Adrenal gland (tissue), 12 donors: ENCODE results near the gene STK11IP. TPM values are rescaled to one million over a fixed set of nuclear protein-coding genes. Genes with fewer than 3 reads are reported as not detected.

ENCODE experiments used
- DNase-seq, 7 donors: peaks; one replicate each; pipeline ENCODE4 v3.0.0-alpha.2; 2019 to 2020
- H3K27ac ChIP-seq, 5 donors: fragments of 200-600 bp; sonication (generic) in 4 of 5; 1 replicate in 3 of 5; 2 replicates in 2 of 5; pipeline versions ENCODE4 v1.5.1 to v1.8.0; 2016 to 2020; ENCODE audit warnings: mild to moderate bottlenecking in 1 of 5
- H3K27me3 ChIP-seq: fragments of 200-600 bp; 2 replicates; pipeline ENCODE4 v1.8.0; 2021
- H3K36me3 ChIP-seq, 2 donors: fragments of 200-600 bp; replicated peaks in 1 of 2; 1 replicate in 1 of 2; 2 replicates in 1 of 2; pipeline versions ENCODE4 v1.5.1 to v1.8.0; 2018 to 2022
- H3K4me1 ChIP-seq, 2 donors: fragments of 200-600 bp; replicated peaks in 1 of 2; 1 replicate in 1 of 2; 2 replicates in 1 of 2; pipeline versions ENCODE4 v1.5.1 to v1.8.0; 2018 to 2021
- H3K4me3 ChIP-seq, 4 donors: fragments of 200-600 bp; sonication (generic) in 3 of 4; one replicate each; pipeline ENCODE4 v1.5.1; 2016 to 2018
- H3K9me3 ChIP-seq, 3 donors: fragments of 200-600 bp; sonication (generic) in 1 of 3; replicated peaks in 1 of 3; 1 replicate in 2 of 3; 2 replicates in 1 of 3; pipeline versions ENCODE4 v1.5.1 to v1.8.0; 2016 to 2021
- POLR2A ChIP-seq, 2 donors: fragments of 450-650 bp; IDR thresholded peaks; one replicate each; pipeline ENCODE4 v1.6.1; 2017; ENCODE audit warnings: antibody characterized with exemption in 2 of 2, mild to moderate bottlenecking in 2 of 2, moderate library complexity in 1 of 2
- WGBS, 4 donors: extraction: QIAGEN DNeasy Blood & Tissue Kit in 2 of 4; methylation state at CpG; one replicate each; pipeline versions ENCODE4 v1.1.5 to v1.1.7; 2013 to 2017; 5-methylcytosine and 5-hydroxymethylcytosine counted together
- intact Hi-C, 2 donors: fragments of 100-400 bp; cut with DNase I; formaldehyde crosslinking; loops; one replicate each; pipeline versions ENCODE4 v1.14.1 to v1.15.0; 2022 to 2023
- polyA plus RNA-seq, 3 donors: library from polyadenylated mRNA; stranded (reverse); fragments of 200-250 nt in 2 of 3; fragments of 350-450 nt in 1 of 3; fragmentation: Illumina TruSeq in 1 of 3; extraction: RNeasy Lipid Tissue Mini Kit (QIAGEN cat#74804) in 1 of 3; gene quantifications; one replicate each; pipeline ENCODE4 v1.2.3, GENCODE V29; 2013 to 2014
- total RNA-seq, 9 donors: library from RNA; depleted of rRNA in 4 of 9; stranded (reverse); fragments of >200 nt in 4 of 9; fragments of 120-200 nt in 1 of 9; fragmentation: NEBNext Ultra II Directional in 1 of 9; extraction: Animal tissue kit (Norgen Biotek cat#: 25700) in 1 of 9; gene quantifications; one replicate each; pipeline versions ENCODE4 v1.1.0 to v1.2.4, GENCODE V29; 2013 to 2023
- TF ChIP-seq, protein P1 (sequence below), 6 experiments: fragments of 450-650 bp in 4 of 6; fragments of 200-600 bp in 2 of 6; sonication (generic) in 1 of 6; IDR thresholded peaks; 1 replicate in 5 of 6; 2 replicates in 1 of 6; pipeline versions ENCODE4 v1.5.1 to v1.8.0; 2016 to 2021; ENCODE audit warnings: antibody characterized with exemption in 6 of 6, mild to moderate bottlenecking in 2 of 6, moderate library complexity in 1 of 6
- donor health status: healthy with polysubstance abuse.
- donor health status: Bipolar disorder and iron deficiency.
- donor health status: DM: yes; HTN: yes; CAD: no.
- donor health status: DM: no; HTN: no; CAD: no.
- donor health status: DM: no; HTN: no; CAD: no.
- donor health status: DM: yes; HTN: yes; CAD: no.

The STK11IP gene
- total and polyA plus RNA-seq, 12 donors = 5.0 to 68.1 (median 25.5) TPM

DNA sequence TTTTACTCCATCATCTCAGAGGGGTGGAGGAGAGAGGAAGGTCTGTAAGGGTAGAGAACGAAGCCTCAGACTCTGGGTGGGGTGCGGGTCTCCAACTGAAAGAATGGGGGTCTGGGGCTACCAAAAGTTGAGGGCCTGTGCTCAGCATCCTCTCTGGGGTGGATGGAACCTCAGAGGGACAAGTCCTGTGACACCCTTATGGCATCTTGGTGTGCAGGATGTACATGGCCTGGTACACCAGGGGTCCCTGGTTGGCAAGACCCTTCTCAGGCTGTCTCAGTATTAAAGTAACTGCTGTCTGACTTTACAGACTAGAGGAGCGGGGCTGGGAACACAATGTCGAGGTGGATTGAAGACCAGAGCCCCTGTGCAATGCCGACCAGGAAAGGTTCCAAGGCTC lies 27.5 kb downstream of the STK11IP start:
- Histone ChIP-seq H3K36me3 (no peaks in the 10 kb centered on the region), H3K4me1 (peaks cover 9 to 16% of the 10 kb centered on the region in 2 donors), H3K9me3 (no peaks in the 10 kb centered on the region), H3K27me3 (no peaks in the 10 kb centered on the region), H3K4me3 (no peak overlapping the region), H3K27ac (no peak overlapping the region)
- peak in 1 of 7 donors; percentile 1 for DNase-seq
- TF ChIP-seq, protein P1, sequence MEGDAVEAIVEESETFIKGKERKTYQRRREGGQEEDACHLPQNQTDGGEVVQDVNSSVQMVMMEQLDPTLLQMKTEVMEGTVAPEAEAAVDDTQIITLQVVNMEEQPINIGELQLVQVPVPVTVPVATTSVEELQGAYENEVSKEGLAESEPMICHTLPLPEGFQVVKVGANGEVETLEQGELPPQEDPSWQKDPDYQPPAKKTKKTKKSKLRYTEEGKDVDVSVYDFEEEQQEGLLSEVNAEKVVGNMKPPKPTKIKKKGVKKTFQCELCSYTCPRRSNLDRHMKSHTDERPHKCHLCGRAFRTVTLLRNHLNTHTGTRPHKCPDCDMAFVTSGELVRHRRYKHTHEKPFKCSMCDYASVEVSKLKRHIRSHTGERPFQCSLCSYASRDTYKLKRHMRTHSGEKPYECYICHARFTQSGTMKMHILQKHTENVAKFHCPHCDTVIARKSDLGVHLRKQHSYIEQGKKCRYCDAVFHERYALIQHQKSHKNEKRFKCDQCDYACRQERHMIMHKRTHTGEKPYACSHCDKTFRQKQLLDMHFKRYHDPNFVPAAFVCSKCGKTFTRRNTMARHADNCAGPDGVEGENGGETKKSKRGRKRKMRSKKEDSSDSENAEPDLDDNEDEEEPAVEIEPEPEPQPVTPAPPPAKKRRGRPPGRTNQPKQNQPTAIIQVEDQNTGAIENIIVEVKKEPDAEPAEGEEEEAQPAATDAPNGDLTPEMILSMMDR (IDR thresholded peaks at IDR 0.05) = no peak
- WGBS, 4 donors = 94 to 99% (median 97%) methylated on average over 5 of the region's 5 CpGs
- intact Hi-C loops = loop anchor here in 1 of 2 donors (5.0 kb wide), 1 partner anchor 208 kb away; the partner anchor contains the start of gene DES

DNA sequence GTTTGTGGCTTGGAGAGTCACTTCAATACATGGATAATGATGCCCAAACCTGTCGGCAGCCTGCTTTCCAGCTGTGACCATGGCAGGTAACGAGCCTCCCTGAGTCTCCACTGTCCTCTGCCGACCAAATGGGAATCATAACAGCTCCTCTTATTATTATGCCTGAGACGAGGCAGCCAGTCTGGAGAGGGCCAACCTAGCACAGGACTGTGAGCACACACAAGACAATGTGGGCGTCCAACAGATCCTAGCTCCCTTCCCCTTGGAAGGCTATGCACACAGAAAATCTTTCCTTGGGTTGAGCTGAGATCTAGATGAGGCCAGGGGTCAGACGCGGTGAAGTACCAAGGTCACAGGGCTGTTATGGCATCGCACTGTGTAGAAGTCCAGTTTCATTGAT lies 28.9 kb downstream of the STK11IP start:
- peaks cover 9 to 28% of the 10 kb centered on the region in 2 donors for H3K4me1 ChIP-seq
- TF ChIP-seq, protein P1 (IDR thresholded peaks at IDR 0.05) = no peak
- no peak for TF ChIP-seq POLR2A (IDR thresholded peaks at IDR 0.05)
- no peaks in the 10 kb centered on the region for H3K36me3 ChIP-seq
- no peaks in the 10 kb centered on the region for H3K9me3 ChIP-seq
- 68 to 72% (median 71%) methylated on average over 7 to 8 of the region's 8 CpGs for WGBS, 4 donors
- peak overlapping the region in 2 of 5 donors; percentile 7 to 30 for H3K27ac ChIP-seq
- intact Hi-C loops = loop anchor here in 1 of 2 donors (5.0 kb wide), 1 partner anchor 209 kb away; the partner anchor contains the start of gene DES
- peak in 1 of 7 donors; percentile 52 for DNase-seq
- no peaks in the 10 kb centered on the region for H3K27me3 ChIP-seq
- no peak overlapping the region for H3K4me3 ChIP-seq

DNA sequence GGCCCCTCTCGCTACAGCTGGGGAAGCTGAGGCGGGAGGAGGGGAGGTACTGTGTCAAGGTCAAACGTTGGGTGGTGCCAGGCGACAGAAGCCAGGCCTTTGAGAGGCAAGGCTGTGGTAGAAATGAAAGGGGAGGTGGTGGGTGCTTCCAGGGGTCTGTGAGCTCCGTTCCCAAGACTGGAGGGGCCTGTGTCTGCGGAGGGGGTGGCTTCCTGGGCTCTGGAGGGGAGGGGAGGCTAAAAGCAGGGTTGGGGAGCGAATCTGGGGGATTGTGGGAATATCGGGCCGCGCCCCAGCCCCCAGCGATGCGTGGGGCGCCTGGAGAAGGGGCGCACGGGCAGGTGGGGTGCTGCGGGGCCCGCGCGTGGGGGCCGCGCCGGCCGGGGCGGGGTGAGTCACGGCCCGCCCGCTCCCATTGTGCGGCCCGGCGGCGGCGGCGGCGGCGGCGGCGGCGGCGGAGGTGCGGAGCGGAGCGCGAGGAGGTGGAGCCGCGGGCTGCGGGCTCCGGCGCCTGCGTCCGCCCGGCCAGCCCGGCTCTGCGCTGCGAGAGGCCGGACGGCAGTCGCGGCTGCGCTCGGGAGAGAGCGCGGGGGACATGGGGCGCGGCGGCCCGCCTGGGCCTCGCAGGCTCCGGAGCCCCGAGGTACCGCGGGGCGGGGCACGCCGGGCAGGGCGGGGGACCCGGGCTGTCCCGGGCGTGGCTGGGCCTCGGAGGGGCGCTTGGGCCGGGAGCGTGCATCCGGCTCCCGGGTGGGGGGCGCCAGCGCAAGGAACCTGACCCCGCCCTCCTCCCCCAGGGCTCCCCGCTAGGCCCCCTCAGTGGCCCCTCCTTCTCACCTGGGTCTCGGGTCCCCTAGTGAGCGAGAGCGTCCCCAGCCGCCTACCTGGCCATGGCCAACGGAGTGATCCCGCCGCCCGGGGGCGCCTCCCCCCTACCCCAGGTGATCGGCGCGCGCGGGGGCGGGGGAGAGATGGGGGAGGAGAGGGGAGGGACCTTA lies 29.7 kb downstream of the STK11IP start, which contains the start of gene SLC4A3:
Gene SLC4A3, plus strand, starts transcription at position 528 of the 998 bp plus-strand sequence. Its CDS starts 363 bp downstream, at position 891.
- intact Hi-C loops = loop anchor here in 1 of 2 donors (5.0 kb wide), 1 partner anchor 210 kb away; the partner anchor contains the start of gene DES

More for the DNA sequence above, 29.7 kb downstream of the STK11IP start, which contains the start of gene SLC4A3:
- peaks cover 9 to 28% of the 10 kb centered on the region in 2 donors for H3K4me1 ChIP-seq
- no peaks in the 10 kb centered on the region for H3K27me3 ChIP-seq
- peak within 1 kb of the TSS in 2 of 5 donors; percentile 30 to 63 for H3K27ac ChIP-seq
- peak within 1 kb of the TSS in 2 of 4 donors; percentile 9 to 62 for H3K4me3 ChIP-seq
- TF ChIP-seq, protein P1 (IDR thresholded peaks at IDR 0.05) = no peak
- TF ChIP-seq POLR2A (IDR thresholded peaks at IDR 0.05) = peak; percentile 19 to 38
- DNase-seq = peak in 2 of 7 donors; percentile 42 to 51
- H3K9me3 ChIP-seq = no peaks in the 10 kb centered on the region
- 2 to 18% (median 6%) methylated on average over 9 to 103 of the region's 103 CpGs for WGBS, 4 donors
- H3K36me3 ChIP-seq = no peaks in the 10 kb centered on the region
